CD4-positive, alpha-beta T cell (primary cell): Measurements from ENCODE around the gene SHISA7. TPM values are rescaled to one million over a fixed set of nuclear protein-coding genes. Genes with fewer than 3 reads are reported as not detected.
A peak's percentile ranks its signal among the peaks of the same experiment; 100 is the strongest.

ENCODE experiments used
- ATAC-seq: fragments of 200-7000 bp; cut with Tn5 transposase; one replicate; pipeline ENCODE4 v1.10.0; 2022; ENCODE audit warnings: mild to moderate bottlenecking; ENCODE audit not compliant: poor library complexity
- CTCF ChIA-PET: fragments of 350-600 bp; sonication (Branson Sonifier 250); formaldehyde crosslinking; loops from one replicate; lab custom pipeline; 2021; ENCODE audit warnings: antibody characterized with exemption, inconsistent platforms; lab: Charles Lee
- POLR2A ChIA-PET: fragments of 350-600 bp; sonication (Branson Sonifier 250); formaldehyde crosslinking; loops from one replicate; lab custom pipeline; 2021; ENCODE audit warnings: antibody characterized with exemption, inconsistent platforms; lab: Charles Lee
- DNase-seq, 14 experiments: peaks; one replicate each; pipeline ENCODE4 v3.0.0-alpha.2; 2013 to 2020; ENCODE audit warnings: mixed read lengths in 2 of 14
- H3K27ac ChIP-seq, 2 donors: one replicate each; pipeline versions ENCODE4 v1.5.1 to v1.7.0; 2013; ENCODE audit warnings: low read length in 2 of 2, low read depth in 1 of 2, mild to moderate bottlenecking in 1 of 2
- H3K27me3 ChIP-seq, 2 experiments: 1 replicate in 1 of 2; 2 replicates in 1 of 2; pipeline versions ENCODE4 v1.6.1 to v1.7.0; 2013; ENCODE audit warnings: low read length in 2 of 2, control low read depth in 1 of 2, mild to moderate bottlenecking in 1 of 2, moderate library complexity in 1 of 2; ENCODE audit not compliant: insufficient read depth in 2 of 2, control insufficient read depth in 1 of 2
- H3K36me3 ChIP-seq: one replicate; pipeline ENCODE4 v1.6.1; 2013; ENCODE audit warnings: low read length, control low read depth; ENCODE audit not compliant: insufficient read depth
- H3K4me1 ChIP-seq: one replicate; pipeline ENCODE4 v1.6.1; 2013; ENCODE audit warnings: low read length, control low read depth; ENCODE audit not compliant: insufficient read depth
- H3K4me3 ChIP-seq: one replicate; pipeline ENCODE4 v1.5.1; 2013; ENCODE audit warnings: mild to moderate bottlenecking, low read length, moderate library complexity
- H3K9me3 ChIP-seq, 2 experiments: 1 replicate in 1 of 2; 2 replicates in 1 of 2; pipeline versions ENCODE4 v1.6.1 to v1.7.0; 2013; ENCODE audit warnings: low read length in 2 of 2, mild to moderate bottlenecking in 2 of 2, control low read depth in 1 of 2, moderate library complexity in 1 of 2; ENCODE audit not compliant: control insufficient read depth in 1 of 2, insufficient read depth in 1 of 2
- H3K27ac Mint-ChIP-seq: one replicate; pipeline ENCODE4 v1.8.0; 2020; ENCODE audit warnings: mixed read lengths
- H3K27me3 Mint-ChIP-seq: one replicate; pipeline ENCODE4 v1.8.0; 2021; ENCODE audit warnings: mixed read lengths
- H3K36me3 Mint-ChIP-seq: one replicate; pipeline ENCODE4 v1.8.0; 2021; ENCODE audit warnings: low read depth, mixed read lengths
- H3K4me1 Mint-ChIP-seq: one replicate; pipeline ENCODE4 v1.8.0; 2021; ENCODE audit warnings: low read depth, mixed read lengths
- H3K4me3 Mint-ChIP-seq: one replicate; pipeline ENCODE4 v1.8.0; 2020; ENCODE audit warnings: mild to moderate bottlenecking, mixed read lengths
- H3K9me3 Mint-ChIP-seq: one replicate; pipeline ENCODE4 v1.8.0; 2020; ENCODE audit warnings: mixed read lengths
- intact Hi-C, 2 experiments: fragments of 100-400 bp; cut with DNase I in 1 of 2; cut with micrococcal nuclease in 1 of 2; formaldehyde crosslinking; loops; one replicate each; pipeline versions ENCODE4 v1.15.1 to v1.9.0; 2023 to 2025; cut with DNase I, micrococcal nuclease
- total RNA-seq, 174 experiments: library from RNA in 2 of 174; stranded (reverse) in 2 of 174; gene quantifications; one replicate each; pipeline ENCODE4 v1.2.3 and lab custom pipeline; 2021 to 2026
- TF ChIP-seq, protein P1 (sequence below): fragments of 200-600 bp; IDR thresholded peaks from one replicate; pipeline ENCODE4 v1.8.0; 2022; ENCODE audit warnings: antibody characterized with exemption, mild to moderate bottlenecking

Gene SHISA7
- total RNA-seq, 2 experiments from 2014 or later = not detected

DNA sequence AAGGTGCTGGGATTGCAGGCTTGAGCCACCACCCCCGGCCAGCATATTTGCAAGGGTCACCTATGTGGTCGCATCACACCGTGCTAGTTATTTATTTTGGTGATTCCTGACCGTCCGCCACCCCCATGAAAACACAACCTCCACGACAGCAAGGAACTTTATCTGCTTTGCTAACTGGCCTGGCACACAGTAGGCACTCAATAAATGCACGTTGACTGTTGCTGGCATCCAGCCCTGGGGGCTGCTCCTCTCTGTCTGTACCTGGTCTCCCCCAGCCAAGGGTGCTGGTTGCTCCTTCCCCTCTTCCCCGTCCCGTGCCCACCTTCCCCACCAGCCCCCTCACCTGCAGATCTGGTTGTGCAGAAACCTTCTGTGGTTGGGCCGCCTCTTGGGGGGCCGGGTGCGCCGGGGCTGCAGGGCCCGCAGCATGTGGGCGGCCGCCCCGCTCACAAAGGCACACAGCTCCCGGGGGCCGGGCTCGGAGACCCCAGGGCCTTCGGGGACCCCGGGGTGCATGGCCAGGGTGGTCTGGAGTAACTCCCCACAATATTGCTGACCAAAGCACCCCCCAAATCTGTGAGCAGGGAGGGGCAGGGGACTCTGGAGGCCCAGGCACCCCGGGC, 21.1 kb upstream of the SHISA7 start:
- Histone ChIP-seq H3K4me1 (peaks cover 28% of the 10 kb centered on the region), H3K4me3 (no peak overlapping the region), H3K27me3 (no peaks in the 10 kb centered on the region), H3K27ac (no peak overlapping the region), H3K9me3 (no peaks in the 10 kb centered on the region), H3K36me3 (no peaks in the 10 kb centered on the region)
- Mint-ChIP-seq H3K27ac (no peak overlapping the region), H3K36me3 (peaks cover 5% of the 10 kb centered on the region), H3K9me3 (no peaks in the 10 kb centered on the region), H3K4me1 (peaks cover 17% of the 10 kb centered on the region), H3K27me3 (no peaks in the 10 kb centered on the region), H3K4me3 (no peak overlapping the region)
- ATAC-seq = no peak
- intact Hi-C loops = loop anchor here in 1 of 2 experiments (5.0 kb wide), 1 partner anchor 57 kb away; the partner anchor contains the start of gene UBE2S
- CTCF ChIA-PET = interaction anchor here (1.7 kb wide), 1 partner anchor 40 kb away, joined by 5 read pairs; no protein-coding TSS in a partner anchor
- POLR2A ChIA-PET = no interaction called here
- TF ChIP-seq, protein P1, sequence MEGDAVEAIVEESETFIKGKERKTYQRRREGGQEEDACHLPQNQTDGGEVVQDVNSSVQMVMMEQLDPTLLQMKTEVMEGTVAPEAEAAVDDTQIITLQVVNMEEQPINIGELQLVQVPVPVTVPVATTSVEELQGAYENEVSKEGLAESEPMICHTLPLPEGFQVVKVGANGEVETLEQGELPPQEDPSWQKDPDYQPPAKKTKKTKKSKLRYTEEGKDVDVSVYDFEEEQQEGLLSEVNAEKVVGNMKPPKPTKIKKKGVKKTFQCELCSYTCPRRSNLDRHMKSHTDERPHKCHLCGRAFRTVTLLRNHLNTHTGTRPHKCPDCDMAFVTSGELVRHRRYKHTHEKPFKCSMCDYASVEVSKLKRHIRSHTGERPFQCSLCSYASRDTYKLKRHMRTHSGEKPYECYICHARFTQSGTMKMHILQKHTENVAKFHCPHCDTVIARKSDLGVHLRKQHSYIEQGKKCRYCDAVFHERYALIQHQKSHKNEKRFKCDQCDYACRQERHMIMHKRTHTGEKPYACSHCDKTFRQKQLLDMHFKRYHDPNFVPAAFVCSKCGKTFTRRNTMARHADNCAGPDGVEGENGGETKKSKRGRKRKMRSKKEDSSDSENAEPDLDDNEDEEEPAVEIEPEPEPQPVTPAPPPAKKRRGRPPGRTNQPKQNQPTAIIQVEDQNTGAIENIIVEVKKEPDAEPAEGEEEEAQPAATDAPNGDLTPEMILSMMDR = no peak
- peak in 1 of 14 experiments; percentile 24 for DNase-seq

DNA sequence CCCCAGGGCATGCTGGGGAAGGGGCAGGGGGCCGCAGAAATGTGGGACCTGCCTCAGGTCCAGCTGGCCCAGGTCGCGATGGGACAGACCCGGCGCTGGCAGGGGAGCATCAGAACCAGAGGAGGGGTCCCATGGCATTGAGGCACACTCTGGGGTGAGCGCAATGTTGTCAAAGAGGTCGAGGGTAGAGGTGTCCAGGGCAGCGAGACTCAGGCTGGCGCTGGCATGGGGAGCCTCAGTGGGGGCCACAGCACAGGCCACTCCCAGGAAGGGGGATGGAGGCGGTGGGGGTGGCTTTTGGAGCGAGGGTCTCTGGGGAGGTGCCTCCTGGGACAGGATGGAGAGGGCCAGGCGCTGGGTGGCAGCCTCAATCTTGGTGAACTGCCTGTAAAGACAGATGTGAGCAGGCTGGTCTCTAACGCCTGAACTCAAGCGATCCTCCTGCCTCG, 20.5 kb upstream of the SHISA7 start:
- Histone ChIP-seq H3K9me3 (no peaks in the 10 kb centered on the region), H3K27ac (no peak overlapping the region), H3K27me3 (no peaks in the 10 kb centered on the region), H3K4me1 (peaks cover 28% of the 10 kb centered on the region), H3K4me3 (no peak overlapping the region), H3K36me3 (no peaks in the 10 kb centered on the region)
- no peak for ATAC-seq
- TF ChIP-seq, protein P1 = no peak
- no peaks in the 10 kb centered on the region for H3K9me3 Mint-ChIP-seq
- H3K27ac Mint-ChIP-seq = no peak overlapping the region
- peaks cover 5% of the 10 kb centered on the region for H3K36me3 Mint-ChIP-seq
- intact Hi-C loops = loop anchor here in 1 of 2 experiments (5.0 kb wide), 1 partner anchor 56 kb away; the partner anchor contains the start of gene UBE2S
- H3K4me1 Mint-ChIP-seq = peaks cover 17% of the 10 kb centered on the region
- no peaks in the 10 kb centered on the region for H3K27me3 Mint-ChIP-seq
- H3K4me3 Mint-ChIP-seq = no peak overlapping the region
- ChIA-PET POLR2A (no interaction called here), CTCF (interaction anchor here (1.7 kb wide), 1 partner anchor 40 kb away, joined by 5 read pairs; no protein-coding TSS in a partner anchor)
- no peak for DNase-seq

DNA sequence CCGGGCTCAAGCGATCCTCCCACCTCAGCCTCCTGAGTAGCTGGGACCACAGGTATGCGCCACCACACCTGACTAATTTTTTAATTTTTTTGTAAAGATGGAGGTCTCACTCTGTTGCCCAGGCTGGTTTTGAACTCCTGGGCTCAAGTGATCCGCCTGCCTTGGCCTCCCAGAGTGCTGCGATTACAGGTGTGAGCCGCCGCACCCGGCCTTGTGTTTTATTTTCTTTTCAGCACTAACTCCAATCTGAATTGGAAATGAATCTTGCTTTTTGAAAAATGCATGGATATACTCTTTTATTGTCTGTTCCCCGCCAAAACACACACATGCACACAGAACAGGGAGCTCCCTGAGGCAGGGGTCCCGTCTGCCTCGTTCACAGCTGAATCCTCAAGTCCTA, 19.6 kb upstream of the SHISA7 start:
- Histone ChIP-seq H3K27me3 (no peaks in the 10 kb centered on the region), H3K36me3 (no peaks in the 10 kb centered on the region), H3K4me1 (peaks cover 22% of the 10 kb centered on the region), H3K9me3 (no peaks in the 10 kb centered on the region), H3K4me3 (no peak overlapping the region), H3K27ac (no peak overlapping the region)
- intact Hi-C loops = loop anchor here in 1 of 2 experiments (5.0 kb wide), 1 partner anchor 55 kb away; the partner anchor contains the start of gene UBE2S
- POLR2A ChIA-PET = interaction anchor here (0.6 kb wide), 1 partner anchor 176 kb away, joined by 3 read pairs; no protein-coding TSS in a partner anchor
- Mint-ChIP-seq H3K27ac (peak overlapping the region; percentile 68), H3K9me3 (no peaks in the 10 kb centered on the region), H3K4me3 (peak overlapping the region; percentile 96), H3K36me3 (peaks cover 5% of the 10 kb centered on the region), H3K4me1 (peaks cover 17% of the 10 kb centered on the region), H3K27me3 (no peaks in the 10 kb centered on the region)
- no peak for ATAC-seq
- TF ChIP-seq, protein P1 = no peak
- DNase-seq = no peak
- CTCF ChIA-PET = interaction anchor here (1.4 to 1.7 kb wide), 2 partner anchors 41 to 171 kb away, joined by 3 to 5 read pairs; no protein-coding TSS in a partner anchor
